ENCODE measurements around the gene TMEM108.

GRCh38 chr3:133074977-133075376 is 36.8 kb downstream of the TMEM108 start:
- no peak for TF ChIP-seq GATA2 (IDR thresholded peaks at IDR 0.05; ENCODE audit: low read depth, low read length)
- no peak for TF ChIP-seq GATA3 (IDR thresholded peaks at IDR 0.05; ENCODE audit: low read depth, low read length)

Data from SH-SY5Y (cell line).